Epidermal melanocyte (primary cell): ENCODE measurements around the gene SLC18A2.
"Not testable (repeated sequence)": the region's sequence is repeated elsewhere in the genome, so short reads cannot be mapped to it uniquely, and the experiment has no call there.

Experiments used
- DNase-seq: peaks from one replicate; pipeline ENCODE4 v3.0.0; 2011; ENCODE audit warnings: low spot score; ENCODE audit not compliant: insufficient read length

The SLC18A2 gene

DNA sequence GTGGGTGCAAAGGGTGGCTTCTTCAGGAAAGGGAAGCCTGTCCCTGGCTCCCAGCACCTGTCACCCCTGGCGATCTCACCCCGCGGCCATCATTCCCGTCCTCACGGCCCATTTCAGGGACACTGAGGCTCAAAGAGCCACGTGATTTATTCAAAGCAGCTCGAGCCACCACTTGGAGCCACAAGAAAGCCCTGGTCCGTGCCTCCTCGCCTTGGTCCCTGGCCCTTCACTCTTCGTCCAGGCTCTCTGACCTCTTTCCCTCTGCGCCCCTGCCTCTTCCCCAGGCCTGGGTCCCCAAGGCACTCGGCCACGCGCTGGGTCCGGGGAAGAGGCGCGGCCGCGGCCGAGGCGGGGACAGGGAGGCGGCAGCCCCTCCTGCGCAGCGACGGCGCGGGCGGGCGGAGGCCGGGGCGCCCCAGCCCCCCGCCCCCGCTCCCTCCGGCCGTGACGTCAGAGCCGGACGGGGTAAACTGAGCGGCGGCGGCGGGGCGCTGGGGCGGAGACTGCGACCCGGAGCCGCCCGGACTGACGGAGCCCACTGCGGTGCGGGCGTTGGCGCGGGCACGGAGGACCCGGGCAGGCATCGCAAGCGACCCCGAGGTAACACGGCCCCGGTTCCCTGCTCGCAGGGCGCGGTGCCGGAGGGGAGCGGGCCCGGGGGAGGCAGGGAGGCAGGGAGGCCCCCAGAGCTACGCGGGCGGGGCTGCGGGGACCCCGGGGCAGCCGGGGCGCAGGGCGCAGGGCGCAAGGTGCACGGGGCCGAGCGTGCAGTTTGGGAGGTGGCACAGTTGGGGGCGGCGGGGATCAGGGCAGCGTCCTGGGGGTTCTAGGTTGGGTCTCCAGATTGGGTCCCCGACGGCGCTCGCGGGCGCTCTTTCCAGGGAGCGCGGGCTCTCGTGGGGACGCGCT, at the start of gene SLC18A2:
Gene SLC18A2, plus strand, starts transcription at position 494 of the 909 bp plus-strand sequence. CDS start 580 bp downstream, outside the sequence.
- no peak for DNase-seq

- DNase-seq, result no peak
Observed at GRCh38 chr10:117197189-117197588, 43.7 kb upstream of the SLC18A2 start, which contains the start of gene KCNK18. KCNK18 (plus strand) TSS chr10:117197489; CDS start chr10:117197489, 0 bp downstream.

GRCh38 chr10:117198088-117198487, 42.8 kb upstream of the SLC18A2 start:
- DNase-seq, result no peak

DNA sequence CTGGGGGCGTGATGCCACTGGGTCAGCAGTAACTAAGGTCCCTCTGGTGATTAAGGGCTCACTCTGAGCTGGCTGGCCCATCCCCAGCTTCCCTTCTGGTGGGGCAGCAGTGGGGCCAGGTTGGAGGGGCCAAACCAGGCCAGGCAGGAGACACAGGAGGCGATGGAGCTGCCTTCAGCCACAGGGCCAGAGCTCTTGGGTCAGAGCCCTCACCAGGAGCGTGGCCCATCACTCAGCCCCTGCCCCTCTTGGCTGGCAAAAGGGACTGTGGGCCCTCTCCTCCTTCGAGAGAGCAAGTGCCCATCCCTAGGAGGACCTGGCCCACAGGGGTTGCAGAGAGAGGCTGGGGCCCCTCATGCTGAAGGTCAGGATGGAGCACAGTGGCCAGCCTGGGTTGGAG, 39.1 kb upstream of the SLC18A2 start:
- no peak for DNase-seq

GRCh38 chr10:117204316-117204715, 36.6 kb upstream of the SLC18A2 start:
- no peak for DNase-seq

GRCh38 chr10:117212176-117212575, 28.7 kb upstream of the SLC18A2 start:
- no peak for DNase-seq

DNA sequence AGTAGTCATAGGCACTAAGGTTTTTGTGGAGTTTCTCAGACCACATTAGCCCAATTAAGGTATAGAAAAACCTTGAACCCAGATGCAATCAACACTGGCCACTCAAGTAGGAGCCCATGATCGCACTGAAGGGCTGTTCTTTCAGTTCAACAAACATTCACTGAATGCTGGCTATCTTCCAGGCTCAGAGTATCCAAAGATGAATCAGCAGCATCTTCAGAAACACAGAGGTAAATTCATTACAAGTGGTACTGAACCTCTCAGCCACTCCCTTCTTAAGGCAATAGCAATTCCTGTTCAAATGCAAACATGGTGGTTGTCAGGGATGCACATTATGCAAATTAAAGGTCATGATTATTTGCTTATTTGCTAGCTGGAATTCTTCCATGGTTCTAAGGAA, 26.5 kb upstream of the SLC18A2 start:
- no peak for DNase-seq

DNA sequence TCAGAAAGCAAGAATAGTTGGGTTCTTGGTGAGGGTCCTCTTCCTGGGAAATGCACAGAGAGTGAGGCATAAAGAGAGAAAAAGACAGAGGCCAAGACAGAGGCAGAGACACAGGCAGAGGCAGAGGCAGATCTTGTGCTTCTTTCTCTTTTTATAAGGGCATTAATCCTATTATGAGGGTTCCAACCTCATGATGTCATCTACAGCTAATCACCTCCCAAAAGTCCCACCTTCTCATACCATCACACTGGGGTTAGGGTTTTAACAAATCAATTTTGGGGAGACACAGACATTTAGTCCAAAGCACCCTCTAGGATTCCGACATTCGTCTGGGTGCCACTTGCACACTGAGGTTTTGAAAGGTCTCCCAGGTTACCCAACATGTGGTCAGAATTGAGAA, 25.8 kb upstream of the SLC18A2 start:
- no peak for DNase-seq

DNA sequence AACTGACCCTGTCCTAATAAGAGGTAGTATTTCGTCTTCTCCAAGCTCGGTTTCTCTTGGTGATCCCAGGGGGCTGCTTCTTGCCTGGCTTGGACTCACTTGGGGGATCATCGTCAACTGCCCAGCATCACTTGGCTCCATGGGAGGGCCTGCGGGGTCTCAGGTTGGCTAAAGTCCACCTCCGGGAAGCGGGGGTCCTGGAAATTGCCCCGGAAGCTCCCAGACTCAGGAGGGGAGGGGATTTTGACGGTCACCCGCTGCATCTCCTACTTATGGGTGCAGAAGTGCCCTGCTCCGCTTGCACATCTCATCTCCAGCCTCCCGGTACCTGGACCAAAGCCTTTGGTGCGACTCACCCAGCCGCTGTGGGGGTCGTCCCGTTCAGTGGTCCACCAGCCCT, 24.9 kb upstream of the SLC18A2 start:
- no peak for DNase-seq

- DNase-seq, result peak; percentile 83
Observed at GRCh38 chr10:117216611-117217195, 24.2 kb upstream of the SLC18A2 start.

DNA sequence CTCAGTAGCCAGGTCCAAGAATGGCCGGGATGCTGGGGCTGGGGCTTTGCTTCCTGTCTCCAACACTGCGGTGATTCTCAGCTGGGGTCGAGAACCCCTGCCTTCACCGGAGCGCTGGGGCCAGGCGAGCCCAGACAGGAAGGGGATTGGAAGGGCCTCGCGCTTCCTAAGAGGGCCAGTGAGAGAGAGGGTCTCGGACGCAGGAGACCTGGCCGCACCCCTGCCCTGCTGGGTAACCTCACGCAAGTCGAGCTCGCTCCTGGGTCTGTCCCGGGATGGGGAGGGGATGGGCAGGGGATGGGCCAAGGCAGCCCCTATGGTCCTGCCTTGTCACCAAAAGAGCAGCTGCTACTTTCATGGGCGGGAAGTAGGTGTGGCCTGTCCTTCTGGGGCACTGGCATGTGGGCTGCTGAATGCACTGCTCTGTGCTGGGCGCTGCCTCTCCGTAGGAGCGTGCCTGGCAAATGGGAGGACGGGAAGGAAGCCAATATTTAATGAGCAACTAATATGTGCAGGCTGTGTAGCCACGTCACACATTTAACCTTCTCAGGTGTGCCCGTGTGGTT, 23.6 kb upstream of the SLC18A2 start:
- no peak for DNase-seq

GRCh38 chr10:117218654-117219053, 22.3 kb upstream of the SLC18A2 start:
- no peak for DNase-seq

- no peak for DNase-seq
Observed at GRCh38 chr10:117221156-117221711, 19.7 kb upstream of the SLC18A2 start.

GRCh38 chr10:117222552-117222951, 18.4 kb upstream of the SLC18A2 start:
- DNase-seq, result no peak

- no peak for DNase-seq
Observed at GRCh38 chr10:117222976-117223692, 17.8 kb upstream of the SLC18A2 start.

DNA sequence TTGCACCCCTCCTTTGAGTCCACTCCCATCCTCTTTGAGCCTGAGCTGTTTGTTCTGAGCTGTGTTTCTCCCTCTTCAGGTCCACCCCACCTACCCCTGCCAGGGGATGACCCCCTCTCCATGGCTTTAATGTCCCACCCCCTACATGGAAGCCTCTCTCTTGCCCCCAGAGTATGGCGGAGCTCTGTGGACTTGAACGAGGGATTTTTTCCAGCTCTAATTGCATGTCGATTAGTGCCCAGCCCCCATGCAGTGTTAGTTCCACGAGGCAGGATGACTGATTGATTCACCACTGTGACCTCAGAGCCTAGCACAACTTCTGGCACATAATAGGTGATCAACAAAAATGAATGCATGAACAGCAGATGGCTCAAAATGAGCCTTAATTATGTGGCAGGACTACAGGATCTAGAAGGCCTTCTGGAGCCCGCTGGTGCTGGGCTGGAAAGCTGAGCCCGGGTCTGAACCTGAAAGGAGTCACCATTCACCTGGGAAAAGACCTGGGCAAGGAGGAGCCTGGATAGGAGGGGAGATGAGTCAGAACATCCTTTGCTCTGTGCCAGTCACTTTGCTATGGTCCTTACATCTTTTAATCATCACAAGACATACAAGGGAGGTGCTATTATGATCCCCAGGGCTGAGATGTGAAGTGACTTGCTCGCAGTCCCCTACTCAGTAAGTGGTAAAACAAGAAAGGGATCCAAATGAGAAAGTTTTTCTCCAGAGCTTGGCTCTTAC, 17.1 kb upstream of the SLC18A2 start:
- no peak for DNase-seq

GRCh38 chr10:117224881-117225280, 16.0 kb upstream of the SLC18A2 start:
- DNase-seq, result no peak

DNA sequence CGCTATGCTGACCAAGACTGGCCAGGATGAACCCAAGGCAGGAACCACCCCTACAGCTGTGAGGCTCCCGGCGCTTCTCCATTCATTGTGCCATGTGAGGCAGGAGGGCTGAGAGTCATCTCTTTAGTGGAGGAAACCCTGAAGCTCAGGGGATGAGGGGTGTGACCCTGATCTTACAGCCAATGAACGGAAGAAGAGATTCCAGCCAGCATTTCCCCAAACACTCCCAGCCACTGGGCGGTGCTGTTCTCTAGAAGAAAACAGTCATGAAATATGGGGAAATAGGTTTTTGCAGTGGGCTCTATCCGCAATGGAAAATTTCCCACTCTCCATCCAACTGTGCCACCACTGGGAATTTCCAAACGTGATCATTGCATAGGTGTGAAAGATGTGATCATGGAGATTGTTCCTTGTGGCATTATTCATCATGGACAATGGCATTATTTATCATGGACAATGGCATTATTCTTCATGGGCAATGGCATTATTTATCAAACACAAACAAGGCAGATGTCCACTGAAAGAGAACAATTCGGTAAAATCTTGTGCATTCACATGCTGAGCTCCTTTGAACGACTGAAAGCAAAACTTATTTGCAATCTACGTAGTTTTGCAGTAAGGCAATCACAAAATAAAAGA, 14.0 kb upstream of the SLC18A2 start:
- DNase-seq, result no peak

DNA sequence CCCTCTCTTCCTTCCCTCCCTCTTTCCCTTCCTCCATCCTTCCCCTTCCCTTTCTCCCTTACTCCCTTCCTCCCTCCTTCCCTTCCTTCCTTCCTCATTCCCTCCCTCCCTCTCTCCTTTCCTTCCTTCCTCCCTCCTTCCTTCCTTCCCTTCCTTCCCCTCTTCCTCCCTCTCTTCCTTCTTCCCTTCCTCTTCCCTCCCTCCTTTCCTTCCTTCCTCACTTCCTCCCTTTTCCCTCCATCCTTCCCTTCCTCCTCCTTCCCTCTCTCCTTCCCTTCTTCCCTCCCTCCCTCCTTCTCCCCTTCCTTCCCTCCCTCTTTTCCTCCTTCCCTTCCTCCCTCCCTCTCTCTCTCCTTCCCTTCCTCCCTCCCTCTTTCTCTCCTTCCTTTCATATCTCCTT, 12.7 kb upstream of the SLC18A2 start:
- DNase-seq, result no peak

DNA sequence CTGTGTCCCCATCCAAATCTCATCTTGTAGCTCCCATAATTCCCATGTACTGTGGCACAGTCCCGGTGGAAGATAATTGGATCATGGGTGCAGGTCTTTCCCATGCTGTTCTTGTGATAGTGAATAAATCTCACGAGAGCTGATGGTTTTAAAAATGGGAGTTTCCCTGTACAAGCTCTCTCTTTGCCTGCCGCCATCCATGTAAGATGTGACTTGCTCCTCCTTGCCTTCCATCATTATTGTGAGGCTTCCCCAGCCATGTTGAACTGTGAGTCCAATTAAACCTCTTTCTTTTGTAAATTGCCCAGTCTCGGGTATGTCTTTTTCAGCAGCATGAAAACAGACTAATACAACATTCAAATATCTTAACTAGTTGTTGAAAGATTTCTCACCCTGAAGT, 10.8 kb upstream of the SLC18A2 start:
- not testable (repeated sequence) for DNase-seq
